GM18526 (cell line): ENCODE measurements around the gene DNAJC7.

Experiments used
- POLR2A ChIP-seq: IDR thresholded peaks from 3 replicates; pipeline ENCODE4 v1.6.1; 2011; ENCODE audit not compliant: insufficient read length; ENCODE audit errors: extremely low read depth

DNAJC7 gene

GRCh38 chr17:41937970-41938954 lies 79.0 kb downstream of the DNAJC7 start:
- TF ChIP-seq POLR2A, result no peak

DNA sequence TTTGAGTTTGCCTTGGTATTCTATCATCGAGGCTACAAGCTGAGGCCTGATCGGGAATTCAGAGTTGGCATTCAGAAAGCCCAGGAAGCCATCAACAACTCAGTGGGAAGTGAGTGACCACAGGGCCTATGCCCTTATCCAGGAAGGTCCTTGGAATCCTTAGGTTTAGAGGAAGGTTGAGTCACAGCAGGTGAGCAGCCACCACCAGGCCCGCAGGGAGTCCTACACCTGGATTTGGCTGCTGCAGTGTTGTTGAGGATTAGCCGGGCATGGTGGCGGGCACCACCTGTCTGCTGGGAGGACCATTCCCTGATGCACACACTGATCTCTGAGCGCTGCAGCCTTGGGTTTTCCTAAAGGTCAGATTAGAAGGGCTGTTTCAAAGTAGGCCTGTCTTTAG lies 81.6 kb downstream of the DNAJC7 start:
- TF ChIP-seq POLR2A, result no peak

DNA sequence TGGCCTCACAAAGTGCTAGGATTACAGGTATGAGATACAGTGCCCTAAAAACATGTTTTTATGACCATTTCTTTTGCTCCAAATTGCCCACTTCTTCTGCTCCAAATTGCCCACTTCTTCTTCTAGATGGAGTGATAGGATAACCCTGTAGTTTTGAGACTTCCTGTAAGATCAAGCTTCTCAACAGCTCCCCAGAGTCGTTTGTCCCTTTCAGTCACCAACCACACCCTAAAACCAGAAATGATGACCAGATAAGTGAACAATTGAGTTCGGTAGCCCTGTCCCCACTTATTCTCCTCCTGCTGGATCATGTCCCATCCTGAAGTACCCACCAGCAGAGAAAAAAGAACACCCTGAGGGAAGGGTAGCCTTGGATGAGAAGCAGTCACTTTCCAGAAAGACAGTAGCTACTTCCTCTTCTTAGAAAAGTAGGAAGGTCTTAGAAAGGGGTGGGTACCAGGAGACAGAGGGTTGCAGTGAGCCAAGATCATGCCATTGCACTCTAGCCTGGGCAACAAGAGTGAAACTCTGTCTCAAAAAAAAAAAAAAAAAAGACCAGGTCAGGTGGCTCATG lies 84.3 kb downstream of the DNAJC7 start:
- no peak for TF ChIP-seq POLR2A

GRCh38 chr17:41930009-41930832 lies 87.0 kb downstream of the DNAJC7 start, which contains the start of gene ODAD4:
Gene ODAD4 (plus strand): TSS chr17:41930617. CDS start chr17:41930724, 107 bp downstream.
- peak; percentile 95 for TF ChIP-seq POLR2A

- no peak for TF ChIP-seq POLR2A
Measured at GRCh38 chr17:41928693-41929251, 88.5 kb downstream of the DNAJC7 start.
